HG02852 (cell line): ENCODE data around the gene KRT1.

Experiments used
- ATAC-seq: cut with Tn5 transposase; IDR thresholded peaks from one replicate; pipeline ENCODE4 v1.9.1; 2021; ENCODE audit warnings: mild to moderate bottlenecking, moderate library complexity; ENCODE audit not compliant: unreplicated experiment

The KRT1 gene

DNA sequence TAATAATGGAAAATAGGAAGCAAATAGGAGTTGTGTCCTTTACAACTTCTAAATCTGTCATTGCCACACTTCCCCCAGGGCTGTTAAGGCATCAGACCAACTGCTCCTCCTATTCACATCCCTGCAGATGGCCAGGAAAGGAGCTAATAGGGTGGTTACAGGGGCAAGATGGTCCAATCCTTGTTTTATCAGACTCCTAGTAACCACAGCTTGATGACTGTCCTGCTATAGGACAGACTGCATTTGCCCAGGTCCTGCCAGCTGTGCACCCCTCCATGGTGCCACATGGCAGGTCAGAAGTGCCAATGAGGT is 17.3 kb downstream of the KRT1 start:
- no peak for ATAC-seq

DNA sequence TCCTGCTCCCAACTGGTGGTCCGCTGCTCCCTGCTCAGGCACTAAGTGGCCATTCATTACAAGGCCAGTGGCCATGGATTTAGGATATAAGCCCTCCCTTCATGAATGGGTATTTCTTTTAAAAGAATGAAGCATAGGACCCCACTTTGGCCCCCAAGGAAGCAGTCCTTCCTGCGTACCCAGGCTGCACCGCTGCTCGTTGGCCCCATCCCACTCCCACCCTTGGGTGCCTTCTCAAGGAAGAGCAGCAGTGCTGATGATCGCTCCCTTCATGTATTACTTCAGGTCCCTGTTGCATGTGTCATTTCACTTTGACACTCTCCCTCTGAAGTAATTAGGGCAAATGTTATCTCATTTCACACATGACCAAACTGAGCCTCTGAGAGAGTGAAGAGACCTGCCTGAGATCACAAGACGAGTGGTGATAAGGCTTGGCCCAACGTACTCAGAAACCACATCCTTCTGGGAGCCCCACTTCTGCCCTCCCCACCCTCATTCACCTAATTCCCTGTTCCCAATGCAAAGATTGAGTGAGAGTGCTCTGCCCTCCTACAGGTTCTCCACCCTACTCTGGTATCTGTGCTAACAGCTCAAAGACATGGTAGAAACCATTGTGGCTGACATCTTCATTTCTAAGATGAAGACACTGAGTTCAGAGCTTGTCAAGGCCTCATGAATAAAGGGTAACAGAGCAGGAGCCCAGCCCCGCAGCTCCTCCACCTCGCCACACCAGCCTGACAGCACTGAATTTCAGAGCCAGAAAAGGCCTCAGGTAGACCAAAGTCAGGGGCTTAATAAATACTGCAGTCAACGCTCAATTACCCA is 17.9 kb downstream of the KRT1 start:
- no peak for ATAC-seq

GRCh38 chr12:52661668-52662067 is 18.5 kb downstream of the KRT1 start:
- ATAC-seq = no peak

- ATAC-seq = no peak
These were observed 19.2 kb downstream of the KRT1 start for GRCh38 chr12:52660934-52661499.

DNA sequence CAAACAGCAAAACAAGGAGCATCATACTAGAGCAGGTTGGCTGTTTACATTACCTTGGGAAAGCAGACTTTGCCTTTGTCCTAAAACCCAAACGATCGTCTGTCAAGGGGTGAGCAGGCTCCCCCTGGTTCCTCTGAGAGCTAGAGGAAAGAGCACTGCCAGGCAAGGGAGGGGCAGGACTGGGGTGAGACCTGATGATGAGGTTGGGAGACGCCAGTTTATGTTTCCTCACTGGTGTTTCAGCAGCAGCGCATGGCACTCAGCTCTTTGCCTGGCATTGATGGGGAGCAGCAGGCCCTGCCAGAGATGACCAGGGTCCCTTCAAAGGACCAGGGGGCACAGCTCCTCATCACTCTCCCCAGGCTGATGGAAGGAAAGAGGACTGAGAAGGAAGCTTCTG is 20.3 kb downstream of the KRT1 start:
- ATAC-seq = no peak

- ATAC-seq = no peak
These were observed 20.8 kb downstream of the KRT1 start for GRCh38 chr12:52659395-52659794.

- no peak for ATAC-seq
These were observed 22.0 kb downstream of the KRT1 start for GRCh38 chr12:52658196-52658595.

GRCh38 chr12:52657250-52657902 is 22.8 kb downstream of the KRT1 start:
- ATAC-seq = no peak

GRCh38 chr12:52656616-52657015 is 23.6 kb downstream of the KRT1 start:
- no peak for ATAC-seq

GRCh38 chr12:52655720-52656124 is 24.5 kb downstream of the KRT1 start:
- ATAC-seq = no peak

- ATAC-seq = no peak
These were observed 25.0 kb downstream of the KRT1 start for GRCh38 chr12:52655251-52655650.

DNA sequence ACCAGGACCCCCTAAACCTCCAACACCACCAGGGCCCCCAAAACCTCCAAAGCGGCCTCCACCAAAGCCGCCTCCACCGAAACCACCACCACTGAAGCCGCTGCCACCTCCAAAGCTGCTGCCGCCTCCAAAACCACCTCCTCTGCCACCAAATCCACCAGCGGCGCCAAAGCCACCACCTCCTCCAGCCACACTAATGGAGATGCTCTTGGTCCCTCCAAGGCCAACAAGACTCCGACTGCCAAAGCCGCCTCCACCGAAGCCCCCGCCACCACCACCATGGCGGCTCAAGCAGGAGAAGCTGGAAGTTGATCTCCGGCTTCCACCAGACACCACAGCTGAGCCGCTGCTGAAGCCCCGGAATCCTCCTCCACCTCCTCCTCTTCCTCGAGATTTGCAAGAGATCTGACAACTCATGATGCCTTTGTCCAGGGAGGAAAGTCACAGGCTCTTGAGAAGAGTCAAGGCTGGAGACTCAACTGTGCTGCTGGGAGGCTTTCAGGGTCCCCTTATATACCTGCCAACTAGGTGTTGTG is 28.4 kb downstream of the KRT1 start, which contains the start of gene KRT2:
KRT2 (minus strand) TSS at position 486 of the 536 bp plus-strand sequence; CDS start at position 417, 69 bp downstream.
- ATAC-seq = no peak

- no peak for ATAC-seq
These were observed 29.6 kb downstream of the KRT1 start for GRCh38 chr12:52650520-52651081.

DNA sequence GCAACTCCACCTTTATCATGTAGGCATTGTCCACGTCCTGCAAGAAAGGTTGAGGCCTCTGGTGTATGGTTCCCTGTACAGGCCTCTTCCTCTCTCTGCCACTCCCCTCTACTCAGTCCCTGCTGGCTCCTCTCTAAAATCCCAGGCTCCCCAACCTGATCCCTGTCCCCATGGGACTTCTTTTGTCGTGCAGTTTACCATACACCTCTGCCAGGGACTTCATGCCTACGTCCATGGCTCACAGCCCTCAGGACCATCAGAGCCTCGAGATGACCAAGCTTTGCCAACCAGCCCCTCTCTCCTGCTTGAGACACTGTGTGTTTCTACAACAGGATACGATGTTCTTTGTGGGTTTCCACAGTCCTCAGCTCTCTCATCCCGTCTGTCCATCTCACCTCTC is 31.1 kb downstream of the KRT1 start:
- no peak for ATAC-seq

DNA sequence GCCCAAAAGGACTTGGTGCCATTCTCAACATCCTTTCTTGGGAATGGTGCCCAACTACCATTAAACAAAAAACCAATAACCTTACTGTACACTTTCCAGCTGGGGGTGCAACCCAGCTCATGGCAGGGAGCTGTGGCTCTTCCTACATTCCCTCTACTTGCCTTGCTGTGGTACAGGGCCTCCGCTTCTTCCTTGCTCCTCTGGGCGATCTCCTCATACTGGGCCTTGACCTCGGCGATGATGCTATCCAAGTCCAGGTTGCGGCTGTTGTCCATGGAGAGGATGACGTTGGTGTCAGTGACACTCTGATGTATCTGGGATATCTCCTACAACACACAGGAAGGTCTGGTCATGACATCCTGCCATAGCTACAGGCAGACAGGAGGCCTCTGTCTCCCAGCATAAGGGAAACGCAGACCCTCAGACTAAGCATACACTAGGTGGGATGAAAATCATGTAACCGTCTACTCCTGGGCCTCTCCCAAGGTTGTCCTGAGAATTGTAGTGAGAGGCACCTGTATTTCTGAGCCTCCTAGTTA is 32.1 kb downstream of the KRT1 start:
- ATAC-seq = no peak

GRCh38 chr12:52647601-52648000 is 32.6 kb downstream of the KRT1 start:
- ATAC-seq = no peak

GRCh38 chr12:52646613-52647012 is 33.6 kb downstream of the KRT1 start:
- ATAC-seq = no peak

DNA sequence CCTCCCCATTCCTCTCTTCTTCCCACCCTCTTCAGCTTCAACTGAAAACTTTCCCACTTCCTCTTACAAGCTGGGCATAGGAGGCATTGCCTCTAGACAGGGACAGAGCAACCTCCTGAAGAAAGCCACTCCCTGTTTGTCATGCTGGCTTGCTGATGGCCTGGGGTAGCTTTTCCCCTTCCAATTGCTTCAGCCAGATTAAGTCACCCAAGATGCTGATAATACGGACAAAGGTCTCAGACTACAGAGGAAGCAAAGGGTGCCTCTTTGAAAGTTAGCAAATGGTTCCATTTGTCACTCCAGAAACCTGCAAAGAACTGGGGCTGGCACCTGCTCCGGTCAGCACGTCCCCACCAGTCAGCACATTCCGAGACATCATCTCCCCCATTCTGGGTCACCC is 34.2 kb downstream of the KRT1 start:
- no peak for ATAC-seq

- no peak for ATAC-seq
These were observed 35.0 kb downstream of the KRT1 start for GRCh38 chr12:52645120-52645761.

GRCh38 chr12:52644078-52644415 is 36.2 kb downstream of the KRT1 start:
- ATAC-seq = no peak
